Measurements from ENCODE around the gene YAP1. TPM values are rescaled to one million over a fixed set of nuclear protein-coding genes. Genes with fewer than 3 reads are reported as not detected.

The YAP1 gene
- polyA plus RNA-seq, 1 donor from 2014 or later = 0.46 TPM

GRCh38 chr11:102070766-102071165, 39.5 kb upstream of the YAP1 start:
- Histone ChIP-seq H2AFZ (ENCODE audit: low read depth, low read length) (no peak overlapping the region), H3K27ac (ENCODE audit: low read length) (no peak overlapping the region), H3K27me3 (ENCODE audit: insufficient read depth, low read depth, low read length) (no peaks in the 10 kb centered on the region), H3K79me2 (replicated peaks; ENCODE audit: insufficient read depth, low read length) (no peaks in the 10 kb centered on the region), H3K4me3 (ENCODE audit: low read length) (no peak overlapping the region), H3K9me3 (ENCODE audit: low read length) (no peaks in the 10 kb centered on the region), H3K4me2 (ENCODE audit: low read length) (no peak overlapping the region), H4K20me1 (ENCODE audit: insufficient read depth) (no peaks in the 10 kb centered on the region), H3K36me3 (ENCODE audit: insufficient read depth, low read length) (no peaks in the 10 kb centered on the region), H3K9me2 (ENCODE audit: insufficient read depth, low read length) (no peaks in the 10 kb centered on the region), H3F3A (ENCODE audit: insufficient read depth, low read length, poor library complexity, severe bottlenecking) (no peaks in the 10 kb centered on the region), H3K9ac (ENCODE audit: low read length) (no peak overlapping the region)
- TF ChIP-seq REST (IDR thresholded peaks at IDR 0.05; ENCODE audit: borderline replicate concordance) (no peak), SMC3 (conservative IDR thresholded peaks at IDR 0.05; ENCODE audit: poor library complexity) (no peak), RAD21 (conservative IDR thresholded peaks at IDR 0.05) (no peak), EZH2 (IDR thresholded peaks at IDR 0.05; ENCODE audit: borderline replicate concordance, insufficient read depth, low read length, poor library complexity, severe bottlenecking) (no peak), POLR2AphosphoS5 (IDR thresholded peaks at IDR 0.05) (no peak), MXI1 (conservative IDR thresholded peaks at IDR 0.05; ENCODE audit: poor library complexity, severe bottlenecking) (no peak), TAF1 (IDR thresholded peaks at IDR 0.05; ENCODE audit: low read depth) (no peak), CTCF (IDR thresholded peaks at IDR 0.05; ENCODE audit: poor library complexity, severe bottlenecking) (no peak), EP300 (conservative IDR thresholded peaks at IDR 0.05; ENCODE audit: poor library complexity, severe bottlenecking) (no peak)

- Histone ChIP-seq H3K4me3 (ENCODE audit: low read length) (no peak overlapping the region), H3K9me2 (ENCODE audit: insufficient read depth, low read length) (no peaks in the 10 kb centered on the region), H3F3A (ENCODE audit: insufficient read depth, low read length, poor library complexity, severe bottlenecking) (no peaks in the 10 kb centered on the region), H2AFZ (ENCODE audit: low read depth, low read length) (no peak overlapping the region), H3K27me3 (ENCODE audit: insufficient read depth, low read depth, low read length) (no peaks in the 10 kb centered on the region), H4K20me1 (ENCODE audit: insufficient read depth) (no peaks in the 10 kb centered on the region), H3K79me2 (replicated peaks; ENCODE audit: insufficient read depth, low read length) (no peaks in the 10 kb centered on the region), H3K9ac (ENCODE audit: low read length) (no peak overlapping the region), H3K4me2 (ENCODE audit: low read length) (no peak overlapping the region), H3K36me3 (ENCODE audit: insufficient read depth, low read length) (no peaks in the 10 kb centered on the region), H3K27ac (ENCODE audit: low read length) (no peak overlapping the region), H3K9me3 (ENCODE audit: low read length) (no peaks in the 10 kb centered on the region)
- TF ChIP-seq TAF1 (IDR thresholded peaks at IDR 0.05; ENCODE audit: low read depth) (no peak), EP300 (conservative IDR thresholded peaks at IDR 0.05; ENCODE audit: poor library complexity, severe bottlenecking) (no peak), SMC3 (conservative IDR thresholded peaks at IDR 0.05; ENCODE audit: poor library complexity) (no peak), POLR2AphosphoS5 (IDR thresholded peaks at IDR 0.05) (no peak), CTCF (IDR thresholded peaks at IDR 0.05; ENCODE audit: poor library complexity, severe bottlenecking) (no peak), RAD21 (conservative IDR thresholded peaks at IDR 0.05) (no peak), REST (IDR thresholded peaks at IDR 0.05; ENCODE audit: borderline replicate concordance) (no peak), MXI1 (conservative IDR thresholded peaks at IDR 0.05; ENCODE audit: poor library complexity, severe bottlenecking) (no peak), EZH2 (IDR thresholded peaks at IDR 0.05; ENCODE audit: borderline replicate concordance, insufficient read depth, low read length, poor library complexity, severe bottlenecking) (no peak)
Measured at GRCh38 chr11:102071497-102072472, 38.5 kb upstream of the YAP1 start.
